H1 (cell line): ENCODE measurements around the gene POMT2. TPM values are rescaled to one million over a fixed set of nuclear protein-coding genes. Genes with fewer than 3 reads are reported as not detected.
A peak's percentile ranks its signal among the peaks of the same experiment; 100 is the strongest.

Experiments used
- ASH2L ChIP-seq: fragments of 200-600, 300-600 bp; sonication (generic); IDR thresholded peaks from one replicate; pipeline ENCODE4 v1.7.1; 2017; ENCODE audit warnings: low read length
- BCL11A ChIP-seq, 2 experiments: IDR thresholded peaks; one replicate each; pipeline ENCODE4 v1.6.1; 2011; ENCODE audit warnings: low read depth in 2 of 2, low read length in 2 of 2, mild to moderate bottlenecking in 2 of 2
- CBX8 ChIP-seq: fragments of 300-800, 300-1000 bp; sonication (generic); IDR thresholded peaks from 2 replicates; pipeline ENCODE4 v1.7.1; 2016; ENCODE audit warnings: low read depth, low read length, borderline replicate concordance
- CTBP2 ChIP-seq: IDR thresholded peaks from 2 replicates; pipeline ENCODE4 v1.7.0; 2011; ENCODE audit warnings: borderline replicate concordance, mild to moderate bottlenecking, moderate library complexity, mixed read lengths, low read length; ENCODE audit not compliant: insufficient read depth, insufficient read length
- EGR1 ChIP-seq: IDR thresholded peaks from 2 replicates; pipeline ENCODE4 v1.6.1; 2011; ENCODE audit warnings: low read depth, low read length, borderline replicate concordance
- GABPA ChIP-seq: IDR thresholded peaks from 2 replicates; pipeline ENCODE4 v1.6.1; 2011; ENCODE audit warnings: mild to moderate bottlenecking, low read length, moderate library complexity, borderline replicate concordance; ENCODE audit not compliant: insufficient read depth
- GTF2F1 ChIP-seq: IDR thresholded peaks from 2 replicates; pipeline ENCODE4 v1.6.1; 2012; ENCODE audit warnings: low read depth, low read length, improper control_type of control experiment, borderline replicate concordance
- NANOG ChIP-seq: IDR thresholded peaks from 2 replicates; pipeline ENCODE4 v1.6.1; 2011; ENCODE audit warnings: low read length, low read depth, mild to moderate bottlenecking, inconsistent platforms; ENCODE audit not compliant: insufficient read depth, poor library complexity, severe bottlenecking
- NRF1 ChIP-seq: IDR thresholded peaks from 2 replicates; pipeline ENCODE4 v1.6.1; 2011; ENCODE audit warnings: mild to moderate bottlenecking, low read depth, low read length, improper control_type of control experiment
- PHF8 ChIP-seq: fragments of 200-600 bp; sonication (generic); conservative IDR thresholded peaks from 2 replicates; pipeline ENCODE4 v1.7.1; 2012; ENCODE audit warnings: low read depth, mild to moderate bottlenecking, inconsistent platforms, low read length, moderate library complexity
- POLR2A ChIP-seq, 2 experiments: IDR thresholded peaks; 1 replicate in 1 of 2; 2 replicates in 1 of 2; pipeline ENCODE4 v1.6.1; 2011; ENCODE audit warnings: low read depth in 2 of 2, low read length in 2 of 2, mild to moderate bottlenecking in 2 of 2; ENCODE audit errors: control extremely low read depth in 1 of 2
- RFX5 ChIP-seq: IDR thresholded peaks from 2 replicates; pipeline ENCODE4 v1.6.1; 2011; ENCODE audit warnings: low read depth, low read length, improper control_type of control experiment, borderline replicate concordance
- RNF2 ChIP-seq: fragments of 200-900, 300-1000 bp; sonication (generic); IDR thresholded peaks from 2 replicates; pipeline ENCODE4 v1.7.1; 2016; ENCODE audit warnings: borderline replicate concordance, low read depth, mild to moderate bottlenecking, antibody characterized with exemption, low read length; ENCODE audit not compliant: poor library complexity, severe bottlenecking; ENCODE audit errors: missing control alignments
- SP4 ChIP-seq: IDR thresholded peaks from 2 replicates; pipeline ENCODE4 v1.6.1; 2012; ENCODE audit warnings: low read length, inconsistent platforms
- SUZ12 ChIP-seq: fragments of 200-600 bp; sonication (generic); IDR thresholded peaks from 2 replicates; pipeline ENCODE4 v1.6.1; 2012; ENCODE audit warnings: mild to moderate bottlenecking, inconsistent platforms, low read length, moderate library complexity, mixed read lengths
- TAF7 ChIP-seq: optimal IDR thresholded peaks from 2 replicates; pipeline ENCODE3; 2011; ENCODE audit warnings: low read depth, mild to moderate bottlenecking, inconsistent platforms, low read length, moderate library complexity, borderline replicate concordance
- YY1 ChIP-seq: IDR thresholded peaks from 2 replicates; pipeline ENCODE4 v1.6.1; 2011; ENCODE audit warnings: low read depth, mild to moderate bottlenecking, low read length
- polyA plus RNA-seq, 7 experiments: library from polyadenylated mRNA; depleted of rRNA in 3 of 7; stranded (reverse) in 5 of 7; unstranded in 2 of 7; fragments of >200 nt in 5 of 7; fragments of 200-250 nt in 2 of 7; gene quantifications; 1 replicate in 5 of 7; 2 replicates in 1 of 7; 4 replicates in 1 of 7; pipeline versions ENCODE4 v1.2.1 to v1.2.3, GENCODE V29; 2011 to 2013; ENCODE audit warnings: missing spikeins in 2 of 7, mixed read lengths in 2 of 7
- total RNA-seq: library from RNA; stranded (reverse); fragmentation: NEBNext Ultra II Directional; extraction: Animal tissue kit (Norgen Biotek cat#: 25700); gene quantifications from 2 replicates; pipeline ENCODE4 v1.2.1, GENCODE V29; 2021
- TF ChIP-seq, protein P1 (sequence below), 3 experiments: IDR thresholded peaks; 1 replicate in 2 of 3; 2 replicates in 1 of 3; pipeline versions ENCODE4 v1.5.1 to v1.6.1; 2011; ENCODE audit warnings: low read length in 3 of 3, mild to moderate bottlenecking in 3 of 3, inconsistent platforms in 2 of 3, low read depth in 1 of 3, moderate library complexity in 1 of 3; ENCODE audit not compliant: insufficient read depth in 1 of 3; ENCODE audit errors: control extremely low read depth in 1 of 3
- TF ChIP-seq, protein P2 (sequence below): IDR thresholded peaks from 2 replicates; pipeline ENCODE4 v1.6.1; 2012; ENCODE audit warnings: inconsistent platforms
- TF ChIP-seq, protein P3 (sequence below): IDR thresholded peaks from 2 replicates; pipeline ENCODE4 v1.6.1; 2012; ENCODE audit warnings: inconsistent platforms

POMT2 gene
- total and polyA plus RNA-seq, 2 of the 8 experiments (the other 6 are each of a cell fraction or from before 2014, with no cell fraction given): 20.8 to 44.9 TPM

DNA sequence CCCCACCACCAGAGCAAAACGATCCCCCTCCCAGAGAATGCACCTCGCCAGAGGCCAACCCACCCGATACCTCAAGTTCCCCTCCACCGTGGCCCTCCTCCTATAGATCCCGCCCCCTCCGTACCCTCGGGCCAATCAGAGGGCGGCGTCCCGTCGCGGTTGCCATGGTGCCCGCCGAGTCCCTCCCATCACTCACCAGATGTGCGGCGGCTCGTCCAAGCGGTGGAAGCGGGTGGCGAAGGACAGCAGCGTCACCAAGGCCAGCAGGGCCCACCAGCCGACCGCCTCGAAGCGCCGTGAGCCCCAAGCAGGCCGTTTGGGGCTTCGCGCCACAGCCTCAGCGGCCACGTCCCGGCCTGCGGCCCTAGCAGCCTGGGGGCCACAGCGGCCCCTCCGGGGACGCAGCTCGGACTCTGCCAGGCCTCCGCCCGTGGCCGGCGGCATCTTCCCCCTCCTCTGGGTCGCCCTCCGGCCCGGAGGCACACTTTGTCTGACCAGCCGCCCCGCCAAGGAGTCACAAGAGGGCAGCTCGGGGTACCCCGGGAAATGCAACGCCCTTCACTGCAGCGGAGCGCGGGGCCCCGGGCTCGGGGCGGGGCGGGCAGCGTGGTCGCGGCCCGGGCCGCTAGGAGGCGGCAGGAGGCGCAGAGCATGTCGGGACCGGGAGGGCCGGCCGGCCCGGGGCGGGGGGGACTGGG is at the start of gene POMT2 (continued):
- TF ChIP-seq EGR1 (no peak), NRF1 (no peak), GABPA (no peak), SUZ12 (no peak), SP4 (no peak), CBX8 (no peak), BCL11A (IDR thresholded peaks at IDR 0.05; ENCODE audit: low read depth in 2 of 2, low read length in 2 of 2) (no peak), CTBP2 (no peak), YY1 (no peak; the same call in 1 of the 2 replicates), GTF2F1 (no peak), ASH2L (peak; percentile 57), NANOG (no peak), PHF8 (peak; percentile 84), RNF2 (no peak), RFX5 (no peak), TAF7 (no peak), POLR2A (IDR thresholded peaks at IDR 0.05; ENCODE audit: control extremely low read depth in 1 of 2, low read depth in 2 of 2, low read length in 2 of 2) (peak in 1 of 2 experiments; percentile 57; a peak in 2 of 3 replicates)
- TF ChIP-seq, protein P1, sequence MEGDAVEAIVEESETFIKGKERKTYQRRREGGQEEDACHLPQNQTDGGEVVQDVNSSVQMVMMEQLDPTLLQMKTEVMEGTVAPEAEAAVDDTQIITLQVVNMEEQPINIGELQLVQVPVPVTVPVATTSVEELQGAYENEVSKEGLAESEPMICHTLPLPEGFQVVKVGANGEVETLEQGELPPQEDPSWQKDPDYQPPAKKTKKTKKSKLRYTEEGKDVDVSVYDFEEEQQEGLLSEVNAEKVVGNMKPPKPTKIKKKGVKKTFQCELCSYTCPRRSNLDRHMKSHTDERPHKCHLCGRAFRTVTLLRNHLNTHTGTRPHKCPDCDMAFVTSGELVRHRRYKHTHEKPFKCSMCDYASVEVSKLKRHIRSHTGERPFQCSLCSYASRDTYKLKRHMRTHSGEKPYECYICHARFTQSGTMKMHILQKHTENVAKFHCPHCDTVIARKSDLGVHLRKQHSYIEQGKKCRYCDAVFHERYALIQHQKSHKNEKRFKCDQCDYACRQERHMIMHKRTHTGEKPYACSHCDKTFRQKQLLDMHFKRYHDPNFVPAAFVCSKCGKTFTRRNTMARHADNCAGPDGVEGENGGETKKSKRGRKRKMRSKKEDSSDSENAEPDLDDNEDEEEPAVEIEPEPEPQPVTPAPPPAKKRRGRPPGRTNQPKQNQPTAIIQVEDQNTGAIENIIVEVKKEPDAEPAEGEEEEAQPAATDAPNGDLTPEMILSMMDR (IDR thresholded peaks at IDR 0.05; ENCODE audit: control extremely low read depth in 1 of 3, insufficient read depth in 1 of 3, low read depth in 1 of 3, low read length in 3 of 3): peak; percentile 26 to 48 (median 35); a peak in 3 of 4 replicates
- TF ChIP-seq, protein P2, sequence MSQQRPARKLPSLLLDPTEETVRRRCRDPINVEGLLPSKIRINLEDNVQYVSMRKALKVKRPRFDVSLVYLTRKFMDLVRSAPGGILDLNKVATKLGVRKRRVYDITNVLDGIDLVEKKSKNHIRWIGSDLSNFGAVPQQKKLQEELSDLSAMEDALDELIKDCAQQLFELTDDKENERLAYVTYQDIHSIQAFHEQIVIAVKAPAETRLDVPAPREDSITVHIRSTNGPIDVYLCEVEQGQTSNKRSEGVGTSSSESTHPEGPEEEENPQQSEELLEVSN: peak; percentile 54; the same call in 1 of the 2 replicates
- TF ChIP-seq, protein P3, sequence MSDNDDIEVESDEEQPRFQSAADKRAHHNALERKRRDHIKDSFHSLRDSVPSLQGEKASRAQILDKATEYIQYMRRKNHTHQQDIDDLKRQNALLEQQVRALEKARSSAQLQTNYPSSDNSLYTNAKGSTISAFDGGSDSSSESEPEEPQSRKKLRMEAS: no peak; the same call in 1 of the 2 replicates
